HG02571 (cell line): ENCODE results near the gene RIPK4.
"Not testable (repeated sequence)": the region's sequence is repeated elsewhere in the genome, so short reads cannot be mapped to it uniquely, and the experiment has no call there.

Experiments used
- ATAC-seq: cut with Tn5 transposase; IDR thresholded peaks from one replicate; pipeline ENCODE4 v1.9.1; 2021; ENCODE audit warnings: mild to moderate bottlenecking, moderate library complexity; ENCODE audit not compliant: unreplicated experiment

Gene RIPK4

DNA sequence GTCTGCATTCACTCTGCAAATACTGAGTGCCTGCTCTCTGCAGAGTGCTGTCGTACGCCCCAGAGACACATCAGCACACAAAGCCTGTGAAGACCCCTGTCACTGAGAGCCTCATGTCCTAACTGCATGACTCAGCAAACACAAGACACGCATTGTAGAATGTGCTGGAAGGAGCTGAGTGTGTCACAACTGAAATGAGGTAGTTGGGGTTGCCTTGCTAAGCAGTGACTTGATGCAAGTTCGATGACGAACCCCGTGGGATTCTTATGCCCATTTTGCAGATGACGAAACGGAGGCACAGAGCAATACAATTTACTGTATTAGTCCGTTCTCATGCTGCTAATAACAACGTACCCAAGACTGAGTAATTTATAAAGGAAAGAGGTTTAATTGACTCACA, 65.1 kb downstream of the RIPK4 start:
- ATAC-seq, result no peak

DNA sequence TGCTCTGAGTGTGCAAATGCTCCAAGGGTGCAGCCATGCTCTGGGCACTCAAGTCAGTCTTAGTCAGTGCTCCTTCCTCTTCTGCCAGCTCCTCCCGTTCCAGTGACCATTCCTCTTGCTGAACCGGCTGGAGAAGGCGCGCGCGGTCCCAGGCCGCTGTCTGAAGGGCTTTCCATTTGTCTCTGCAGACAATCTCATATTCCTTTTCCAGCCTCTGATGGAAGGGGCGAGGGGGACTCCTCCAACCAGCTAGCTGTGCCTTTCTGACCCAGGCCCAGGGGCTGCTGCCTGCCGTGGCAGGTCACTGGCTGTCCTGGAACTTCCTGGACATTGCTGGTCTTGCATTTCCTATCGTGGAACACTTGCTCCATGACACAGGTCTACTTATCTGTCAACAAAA, 67.5 kb downstream of the RIPK4 start:
- ATAC-seq, result no peak

DNA sequence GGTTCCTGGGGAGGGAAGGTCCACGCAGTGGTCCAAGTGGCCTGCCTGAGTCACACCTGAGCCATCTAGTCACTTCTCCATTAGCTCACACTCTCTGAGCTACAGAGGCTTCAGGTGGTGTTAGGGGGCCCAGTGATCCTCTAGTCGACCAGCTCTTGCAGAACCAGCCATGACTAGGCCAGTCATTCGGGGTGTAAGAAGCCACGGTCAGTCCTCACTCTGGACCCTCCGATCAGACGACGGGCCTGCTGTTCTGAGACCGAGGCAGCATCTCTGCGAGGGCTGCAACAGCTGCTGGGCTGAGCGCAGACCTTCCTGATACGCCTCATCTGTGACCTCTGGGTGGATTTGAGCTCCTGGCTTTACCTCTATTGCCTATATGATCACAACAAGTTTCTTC, 68.8 kb downstream of the RIPK4 start:
- no peak for ATAC-seq

DNA sequence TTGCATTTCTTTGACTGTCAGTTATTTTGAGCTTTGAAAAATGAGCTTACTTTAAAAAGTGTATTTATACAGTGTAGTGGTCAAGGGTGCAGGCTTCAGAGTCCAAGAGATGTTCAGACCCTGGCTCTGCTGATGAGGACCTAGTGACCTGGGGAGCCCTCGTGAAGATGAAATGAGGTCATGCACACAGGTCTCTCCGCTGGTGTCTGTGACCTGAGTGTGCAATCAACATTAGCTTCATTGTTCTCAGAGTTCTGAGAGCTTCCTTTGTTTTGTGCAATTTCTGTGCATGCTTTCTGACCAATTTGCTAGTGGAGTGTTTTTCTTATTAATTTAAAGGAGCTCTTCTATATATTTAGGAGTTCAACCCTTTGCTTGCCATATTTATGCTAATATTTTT, 71.3 kb downstream of the RIPK4 start:
- no peak for ATAC-seq

DNA sequence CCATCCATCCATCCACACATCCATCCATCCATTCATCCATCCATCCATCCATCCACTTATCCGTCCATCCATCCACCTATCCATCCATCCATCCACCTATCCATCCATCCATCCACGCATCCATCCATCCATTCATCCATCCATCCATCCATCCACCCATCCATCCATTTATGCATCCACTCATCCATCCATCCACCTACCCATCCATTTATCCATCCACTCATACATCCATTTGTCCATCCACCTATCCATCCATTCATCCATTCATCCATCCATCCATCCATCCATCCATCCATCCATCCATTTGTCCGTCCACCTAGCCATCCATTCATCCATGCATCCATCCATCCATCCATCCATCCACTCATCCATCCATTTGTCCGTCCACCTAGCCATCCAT, 72.8 kb downstream of the RIPK4 start:
- ATAC-seq, result not testable (repeated sequence)

DNA sequence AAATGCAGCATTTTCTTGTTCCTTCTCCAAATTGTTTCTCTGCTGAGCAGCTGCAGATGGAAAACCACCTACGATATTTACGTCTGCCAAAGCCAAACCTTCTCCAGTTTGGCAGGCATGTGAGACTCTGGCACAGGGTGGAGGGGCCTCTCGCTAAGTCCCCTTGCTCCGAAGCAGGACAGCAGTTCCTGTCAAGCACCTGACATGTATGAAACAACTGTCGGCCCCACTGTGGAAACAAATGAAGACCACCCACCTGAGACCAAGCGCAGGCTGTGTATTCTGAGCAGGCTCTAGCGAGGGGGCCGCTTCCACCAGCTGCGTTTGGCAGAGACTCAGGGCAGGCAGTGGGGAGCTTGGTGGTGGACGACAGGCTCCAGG, 74.7 kb downstream of the RIPK4 start:
- ATAC-seq, result no peak

DNA sequence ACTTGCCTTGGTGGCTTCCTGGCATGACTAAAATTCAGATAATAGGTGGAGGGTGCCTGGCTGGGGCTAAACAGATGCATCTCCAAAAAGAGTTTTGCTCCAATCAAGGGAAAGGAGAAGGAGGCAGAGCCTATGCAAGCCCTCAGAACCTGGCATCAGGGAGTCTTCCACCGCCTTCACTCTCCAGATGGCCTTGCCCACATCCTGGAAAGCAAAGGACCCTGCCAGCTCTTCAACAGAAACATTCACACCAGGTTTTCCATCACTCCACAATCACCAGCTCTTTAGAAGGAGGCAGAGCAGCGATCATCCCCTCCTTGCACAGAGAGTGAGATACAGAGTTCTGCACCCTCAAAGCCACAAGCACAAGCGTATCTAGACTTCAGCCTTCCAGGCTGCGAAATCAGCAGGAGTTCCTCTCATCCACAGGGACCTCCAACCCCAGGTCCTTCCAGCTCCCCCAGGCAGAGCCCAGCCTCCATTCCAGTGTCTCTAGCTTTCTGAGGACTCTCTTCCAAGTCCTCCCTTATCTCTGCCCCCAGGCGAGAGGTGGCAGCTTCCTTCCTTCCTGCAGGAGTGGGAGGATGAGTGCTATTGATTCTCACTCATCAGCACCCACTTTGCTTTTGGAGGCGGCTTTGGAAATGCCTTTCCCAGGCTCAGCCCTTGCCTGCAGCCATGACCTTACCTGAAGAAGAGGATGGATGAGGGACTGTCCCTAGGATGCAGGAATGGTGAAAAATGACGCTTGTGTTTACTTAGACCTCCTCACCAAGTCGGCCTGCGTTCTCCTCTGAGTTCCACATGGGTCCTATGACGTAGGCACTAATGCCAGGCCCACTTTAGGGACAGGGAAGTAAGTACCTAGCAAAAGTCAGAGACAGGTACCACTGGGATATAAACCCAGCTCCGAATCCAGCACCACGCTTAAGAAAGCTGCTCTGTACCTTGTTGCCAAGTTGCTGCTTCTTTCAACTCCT, 75.4 kb downstream of the RIPK4 start:
- ATAC-seq, result no peak
